Activated CD4-positive, alpha-beta memory T cell treated with anti-CD3 and anti-CD28 coated beads, Interleukin-2, amount 10 ng/mL, durations not matched to agents 7 days and 5 days (primary cell): ENCODE results near the gene EXOC2. TPM values are rescaled to one million over a fixed set of nuclear protein-coding genes. Genes with fewer than 3 reads are reported as not detected.

ENCODE experiments used
- CTCF ChIA-PET: fragments of 350-600 bp; sonication (Branson Sonifier 250); formaldehyde crosslinking; loops from one replicate; lab custom pipeline; 2021; ENCODE audit warnings: antibody characterized with exemption, inconsistent platforms; lab: Charles Lee
- POLR2A ChIA-PET: fragments of 350-600 bp; sonication (Branson Sonifier 250); formaldehyde crosslinking; loops from one replicate; lab custom pipeline; 2021; ENCODE audit warnings: antibody characterized with exemption; lab: Charles Lee
- DNase-seq: peaks from one replicate; pipeline ENCODE4 v3.0.0-alpha.2; 2020
- H3K27ac Mint-ChIP-seq: one replicate; pipeline ENCODE4 v1.8.0; 2021; ENCODE audit warnings: mild to moderate bottlenecking, mixed read lengths
- H3K27me3 Mint-ChIP-seq: one replicate; pipeline ENCODE4 v1.8.0; 2021; ENCODE audit warnings: mixed read lengths
- H3K36me3 Mint-ChIP-seq: one replicate; pipeline ENCODE4 v1.8.0; 2021; ENCODE audit warnings: low read depth, mixed read lengths
- H3K4me1 Mint-ChIP-seq: one replicate; pipeline ENCODE4 v1.8.0; 2021; ENCODE audit warnings: mixed read lengths
- H3K4me3 Mint-ChIP-seq: one replicate; pipeline ENCODE4 v1.8.0; 2021; ENCODE audit warnings: mild to moderate bottlenecking, mixed read lengths
- H3K9me3 Mint-ChIP-seq: one replicate; pipeline ENCODE4 v1.8.0; 2021; ENCODE audit warnings: mixed read lengths
- total RNA-seq, 2 experiments: library from RNA; stranded (reverse); gene quantifications; one replicate each; pipeline ENCODE4 v1.2.3, GENCODE V29; 2021

The EXOC2 gene
- total RNA-seq, 2 experiments from 2014 or later, result 31.9 to 35.7 TPM

GRCh38 chr6:718345-718744 is 25.4 kb upstream of the EXOC2 start:
- CTCF ChIA-PET, result no interaction called here

DNA sequence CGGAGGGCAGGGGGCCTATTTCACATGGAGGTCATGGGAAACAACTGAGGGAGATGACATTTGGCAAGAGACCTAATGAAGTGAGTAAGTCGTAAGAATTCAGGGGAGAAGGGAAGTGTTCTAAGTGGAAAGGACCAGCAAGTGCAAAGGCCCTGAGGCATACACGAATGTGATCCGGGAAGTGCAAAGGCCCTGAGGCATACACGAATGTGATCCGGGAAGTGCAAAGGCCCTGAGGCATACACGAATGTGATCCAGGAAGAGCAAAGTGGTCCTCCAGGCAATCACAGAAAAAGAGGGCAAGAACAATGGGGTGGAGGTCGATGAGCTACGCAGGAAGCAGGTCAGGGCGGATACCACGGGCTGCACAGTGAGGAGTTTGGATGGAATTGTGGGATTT is 24.2 kb upstream of the EXOC2 start:
- DNase-seq, result no peak
- Mint-ChIP-seq H3K27me3 (peaks cover 1% of the 10 kb centered on the region), H3K9me3 (no peaks in the 10 kb centered on the region), H3K27ac (no peak overlapping the region), H3K4me1 (peaks cover 17% of the 10 kb centered on the region), H3K4me3 (no peak overlapping the region), H3K36me3 (no peaks in the 10 kb centered on the region)
- POLR2A ChIA-PET, result no interaction called here
- CTCF ChIA-PET, result no interaction called here

More at GRCh38 chr6:718345-718744, 25.4 kb upstream of the EXOC2 start:
- Mint-ChIP-seq H3K4me3 (no peak overlapping the region), H3K4me1 (peaks cover 20% of the 10 kb centered on the region), H3K27me3 (peaks cover 4% of the 10 kb centered on the region), H3K36me3 (no peaks in the 10 kb centered on the region), H3K27ac (no peak overlapping the region), H3K9me3 (no peaks in the 10 kb centered on the region)
- no peak for DNase-seq
- POLR2A ChIA-PET, result interaction anchor here (0.6 to 0.7 kb wide), 2 partner anchors 329 to 343 kb away, joined by 3 to 4 read pairs; no protein-coding TSS in a partner anchor

- Mint-ChIP-seq H3K9me3 (no peaks in the 10 kb centered on the region), H3K4me1 (peaks cover 25% of the 10 kb centered on the region), H3K27me3 (no peaks in the 10 kb centered on the region), H3K4me3 (no peak overlapping the region), H3K36me3 (no peaks in the 10 kb centered on the region), H3K27ac (no peak overlapping the region)
- ChIA-PET POLR2A (no interaction called here), CTCF (interaction anchor here (1.4 kb wide), 1 partner anchor 24 kb away, joined by 5 read pairs; the partner anchor contains the start of gene EXOC2)
- no peak for DNase-seq
These were observed 23.0 kb upstream of the EXOC2 start for GRCh38 chr6:715709-716491.

DNA sequence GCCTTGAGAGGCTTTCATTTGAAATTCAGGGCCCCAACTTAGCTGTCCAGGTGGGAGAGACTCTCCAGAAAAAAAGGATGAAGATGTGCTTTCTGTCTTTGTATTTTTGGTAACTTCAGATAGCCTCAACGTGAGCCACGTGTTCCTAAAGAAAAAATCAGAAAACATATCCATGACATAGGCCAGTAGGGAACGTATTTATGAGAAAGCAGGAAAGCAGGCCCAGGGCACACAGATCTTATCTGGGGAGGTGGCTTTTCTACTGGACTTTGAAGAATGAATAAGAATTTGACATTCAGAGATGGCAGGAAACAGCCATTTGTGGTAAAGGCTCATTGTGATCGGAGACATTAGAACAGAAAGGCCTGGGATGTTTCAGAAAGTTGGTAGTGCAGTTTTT is 21.2 kb upstream of the EXOC2 start:
- CTCF ChIA-PET, result no interaction called here
- POLR2A ChIA-PET, result no interaction called here
- Mint-ChIP-seq H3K4me3 (no peak overlapping the region), H3K9me3 (no peaks in the 10 kb centered on the region), H3K27ac (no peak overlapping the region), H3K4me1 (peaks cover 36% of the 10 kb centered on the region), H3K36me3 (peaks cover 3% of the 10 kb centered on the region), H3K27me3 (no peaks in the 10 kb centered on the region)
- no peak for DNase-seq

GRCh38 chr6:713351-713750 is 20.4 kb upstream of the EXOC2 start:
- Mint-ChIP-seq H3K4me3 (no peak overlapping the region), H3K36me3 (peaks cover 3% of the 10 kb centered on the region), H3K27me3 (no peaks in the 10 kb centered on the region), H3K9me3 (no peaks in the 10 kb centered on the region), H3K27ac (no peak overlapping the region), H3K4me1 (peaks cover 39% of the 10 kb centered on the region)
- no peak for DNase-seq
- CTCF ChIA-PET, result no interaction called here
- POLR2A ChIA-PET, result no interaction called here

DNA sequence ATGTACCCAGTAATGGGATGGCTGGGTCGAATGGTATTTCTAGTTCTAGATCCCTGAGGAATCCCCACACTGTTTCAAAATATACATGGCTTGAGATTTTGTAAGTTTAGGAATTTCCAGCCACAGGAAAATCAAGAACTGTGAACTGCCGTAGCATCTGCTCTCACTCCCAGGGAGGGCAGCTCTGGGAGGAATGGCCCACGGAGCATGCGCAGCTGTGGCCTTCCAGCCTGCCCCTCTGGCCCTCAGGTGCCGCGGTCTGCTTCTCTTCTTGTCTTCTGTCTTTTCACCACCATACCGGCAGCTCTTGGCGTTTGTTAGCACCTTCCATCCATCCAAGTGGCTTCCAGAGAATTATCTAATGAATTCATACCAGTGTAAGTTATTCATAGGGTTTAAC is 19.9 kb upstream of the EXOC2 start:
- Mint-ChIP-seq H3K36me3 (peaks cover 3% of the 10 kb centered on the region), H3K4me3 (no peak overlapping the region), H3K27me3 (no peaks in the 10 kb centered on the region), H3K4me1 (peaks cover 42% of the 10 kb centered on the region), H3K27ac (no peak overlapping the region), H3K9me3 (no peaks in the 10 kb centered on the region)
- no peak for DNase-seq
- POLR2A ChIA-PET, result no interaction called here
- CTCF ChIA-PET, result interaction anchor here (4.8 kb wide), 1 partner anchor 9 kb away, joined by 33 read pairs; no protein-coding TSS in a partner anchor

- CTCF ChIA-PET, result interaction anchor here (0.7 to 4.8 kb wide), 8 partner anchors 9 to 564 kb away, joined by 3 to 33 read pairs (median 4); partner anchors contain the start of gene EXOC2
- Mint-ChIP-seq H3K4me1 (peaks cover 47% of the 10 kb centered on the region), H3K4me3 (peak overlapping the region; percentile 94), H3K27ac (peak overlapping the region; percentile 99), H3K27me3 (peaks cover 2% of the 10 kb centered on the region), H3K36me3 (peaks cover 3% of the 10 kb centered on the region), H3K9me3 (no peaks in the 10 kb centered on the region)
- POLR2A ChIA-PET, result interaction anchor here (0.8 to 5.8 kb wide), 9 partner anchors 9 to 323 kb away, joined by 3 to 39 read pairs (median 6); partner anchors contain the start of genes EXOC2 and IRF4
- no peak for DNase-seq
These were observed 19.0 kb upstream of the EXOC2 start for GRCh38 chr6:711925-712324.

DNA sequence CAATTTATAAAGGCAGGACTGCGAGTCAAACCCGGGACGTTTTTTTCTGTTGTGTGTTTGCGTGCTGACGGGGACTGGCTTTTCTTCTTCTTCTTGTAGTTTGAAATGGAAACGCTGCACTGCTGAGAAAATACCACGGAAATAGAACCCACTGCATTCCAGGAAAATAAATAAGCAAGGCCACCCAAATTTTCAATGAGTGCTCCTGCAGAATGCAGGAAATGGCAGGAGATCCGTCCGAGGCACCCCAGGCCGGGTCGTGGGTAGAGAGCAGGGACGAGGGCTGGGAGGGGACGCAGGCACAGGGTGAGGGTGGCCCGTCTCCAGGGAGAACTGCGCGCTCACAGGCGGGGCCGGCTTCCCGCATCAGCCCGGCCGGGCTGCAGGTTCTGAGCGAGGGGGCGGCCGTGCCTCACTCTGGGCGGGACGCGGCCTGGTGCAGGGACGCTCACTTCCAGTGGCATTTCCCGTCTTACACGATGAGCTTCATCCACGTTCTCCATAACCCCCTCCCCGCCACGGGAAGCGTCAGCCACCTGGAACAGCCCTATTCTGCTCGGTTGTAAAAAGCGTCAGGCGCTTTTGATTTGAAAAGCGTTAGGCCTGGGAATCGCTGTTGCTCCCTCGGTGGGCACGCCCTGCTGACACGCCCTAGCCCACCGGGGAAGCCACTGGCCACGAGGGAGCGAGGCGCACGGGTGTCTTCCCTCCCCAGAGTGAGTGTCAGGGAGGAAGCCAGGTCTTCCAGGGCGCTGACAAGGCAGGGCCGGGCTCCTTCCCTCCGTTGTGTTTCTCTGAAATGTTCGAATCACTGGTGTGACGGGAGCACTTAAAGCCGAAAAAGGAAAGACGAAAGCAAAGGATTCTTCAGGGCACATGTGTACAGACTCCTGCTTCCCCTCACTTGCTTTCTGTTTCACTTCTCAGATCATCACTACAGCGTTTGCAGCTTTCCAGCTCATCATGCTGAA is 17.9 kb upstream of the EXOC2 start:
- Mint-ChIP-seq H3K36me3 (peaks cover 3% of the 10 kb centered on the region), H3K27ac (peak overlapping the region; percentile 99), H3K4me3 (peak overlapping the region; percentile 94), H3K27me3 (peaks cover 4% of the 10 kb centered on the region), H3K9me3 (no peaks in the 10 kb centered on the region), H3K4me1 (peaks cover 48% of the 10 kb centered on the region)
- ChIA-PET CTCF (interaction anchor here (1.1 to 4.8 kb wide), 7 partner anchors 9 to 563 kb away, joined by 3 to 33 read pairs (median 4); partner anchors contain the start of gene EXOC2), POLR2A (interaction anchor here (0.8 to 5.8 kb wide), 12 partner anchors 9 to 322 kb away, joined by 3 to 39 read pairs (median 4); partner anchors contain the start of genes EXOC2 and IRF4)
- DNase-seq, result peak; percentile 68

DNA sequence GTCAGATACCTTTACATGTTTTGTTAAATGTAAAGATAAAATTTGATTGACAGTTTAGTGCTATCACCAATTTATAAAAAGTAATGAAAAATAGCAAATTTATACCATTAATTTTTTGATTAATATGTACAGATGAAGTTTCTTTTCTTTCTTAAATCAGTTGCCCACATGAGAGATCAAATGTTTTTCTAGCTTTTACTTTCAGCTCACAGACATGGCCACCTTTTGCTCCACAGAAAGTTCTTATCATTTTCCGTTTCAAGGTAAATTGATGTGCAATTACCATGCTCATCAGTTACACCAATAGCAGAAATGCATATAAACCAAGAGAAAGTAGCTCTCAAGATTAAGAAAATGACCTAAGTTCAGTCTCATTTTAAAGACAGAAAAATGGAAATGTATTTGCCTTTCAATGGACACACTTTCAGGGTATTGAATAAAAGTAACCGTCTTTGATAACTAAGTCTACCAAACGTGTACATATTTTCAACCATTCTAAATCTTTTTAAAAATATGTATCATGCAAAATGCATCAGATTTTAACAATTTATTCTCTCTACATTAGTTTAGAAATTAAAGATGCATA is 16.6 kb upstream of the EXOC2 start:
- no peak for DNase-seq
- ChIA-PET CTCF (interaction anchor here (1.1 to 4.8 kb wide), 3 partner anchors 13 to 17 kb away, joined by 5 to 33 read pairs (median 12); partner anchors contain the start of gene EXOC2), POLR2A (interaction anchor here (0.8 to 5.8 kb wide), 5 partner anchors 13 to 318 kb away, joined by 3 to 39 read pairs (median 3); partner anchors contain the start of gene EXOC2)
- H3K4me1 Mint-ChIP-seq, result peaks cover 50% of the 10 kb centered on the region
- H3K36me3 Mint-ChIP-seq, result peaks cover 3% of the 10 kb centered on the region
- no peaks in the 10 kb centered on the region for H3K9me3 Mint-ChIP-seq
- H3K27ac Mint-ChIP-seq, result peak overlapping the region; percentile 99
- H3K4me3 Mint-ChIP-seq, result peak overlapping the region; percentile 94
- H3K27me3 Mint-ChIP-seq, result peaks cover 4% of the 10 kb centered on the region

DNA sequence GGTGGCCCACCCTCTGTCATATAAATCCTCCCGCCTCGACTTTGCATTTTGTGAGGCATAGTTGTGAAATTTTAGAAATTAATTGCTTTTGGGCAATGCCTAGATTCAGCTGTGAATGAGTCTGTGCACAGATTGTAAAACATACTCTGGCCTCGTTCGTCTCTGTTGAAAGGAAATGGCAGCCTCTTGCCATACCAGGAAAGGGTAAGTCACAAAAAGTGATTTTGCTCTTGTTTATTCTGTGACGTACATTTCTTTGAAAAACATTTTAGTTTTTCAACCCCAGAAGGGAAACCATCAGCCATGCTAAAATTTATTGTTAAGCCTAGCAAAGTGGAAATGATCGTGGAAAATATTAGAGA is 15.3 kb upstream of the EXOC2 start:
- no peaks in the 10 kb centered on the region for H3K9me3 Mint-ChIP-seq
- H3K27me3 Mint-ChIP-seq, result peaks cover 6% of the 10 kb centered on the region
- peaks cover 3% of the 10 kb centered on the region for H3K36me3 Mint-ChIP-seq
- peaks cover 52% of the 10 kb centered on the region for H3K4me1 Mint-ChIP-seq
- no peak overlapping the region for H3K27ac Mint-ChIP-seq
- no peak overlapping the region for H3K4me3 Mint-ChIP-seq
- ChIA-PET POLR2A (interaction anchor here (5.8 kb wide), 1 partner anchor 15 kb away, joined by 39 read pairs; the partner anchor contains the start of gene EXOC2), CTCF (interaction anchor here (1.1 to 4.8 kb wide), 2 partner anchors 14 to 16 kb away, joined by 5 to 33 read pairs; partner anchors contain the start of gene EXOC2)
- DNase-seq, result no peak

DNA sequence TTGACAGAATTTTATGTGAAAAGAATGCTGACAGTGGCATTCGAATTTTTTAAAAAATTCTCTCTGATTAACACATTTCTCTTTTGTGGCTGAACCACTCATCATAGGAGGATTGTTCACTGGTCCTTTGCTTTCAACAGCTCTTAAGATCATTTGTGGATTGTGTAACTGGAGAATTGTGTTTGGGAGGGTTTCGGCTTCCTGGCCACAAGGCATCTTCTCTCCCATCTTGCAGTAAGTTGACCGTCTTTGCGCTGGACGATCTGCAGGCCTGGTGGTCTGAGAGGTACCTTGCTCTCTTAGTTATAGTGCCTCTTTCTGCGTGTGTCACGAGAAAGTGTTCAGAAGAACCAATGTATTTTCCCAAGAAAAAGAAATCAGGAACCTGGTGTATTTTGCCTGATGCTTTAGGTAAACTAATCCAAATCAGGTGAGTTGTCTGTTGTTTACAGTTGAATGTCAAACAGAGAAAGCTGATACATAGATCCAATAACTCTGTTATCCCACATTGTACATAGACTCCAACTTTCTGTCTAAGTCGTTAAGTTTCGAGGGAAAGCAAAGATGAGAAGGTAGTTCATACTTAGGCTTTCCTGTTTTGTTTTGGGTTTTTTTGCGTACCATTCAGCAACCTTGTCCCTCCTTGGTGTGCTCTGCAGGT is 14.8 kb upstream of the EXOC2 start:
- H3K27ac Mint-ChIP-seq, result no peak overlapping the region
- DNase-seq, result no peak
- H3K27me3 Mint-ChIP-seq, result peaks cover 6% of the 10 kb centered on the region
- H3K36me3 Mint-ChIP-seq, result peaks cover 3% of the 10 kb centered on the region
- no peaks in the 10 kb centered on the region for H3K9me3 Mint-ChIP-seq
- ChIA-PET POLR2A (interaction anchor here (5.8 kb wide), 1 partner anchor 15 kb away, joined by 39 read pairs; the partner anchor contains the start of gene EXOC2), CTCF (interaction anchor here (0.8 kb wide), 1 partner anchor 15 kb away, joined by 3 read pairs; the partner anchor contains the start of gene EXOC2)
- peaks cover 49% of the 10 kb centered on the region for H3K4me1 Mint-ChIP-seq
- no peak overlapping the region for H3K4me3 Mint-ChIP-seq
